Endothelial cell of umbilical vein (primary cell): ENCODE results near the gene CLDN7. TPM values are rescaled to one million over a fixed set of nuclear protein-coding genes. Genes with fewer than 3 reads are reported as not detected.

ENCODE experiments used
- microRNA counts: library from miRNA; unstranded; fragments of <30 nt; microRNA quantifications from one replicate; lab custom pipeline; 2016
- microRNA-seq: library from miRNA; unstranded; fragments of <30 nt; microRNA quantifications from one replicate; pipeline ENCODE4 v1.2.0, GENCODE V29; 2021; ENCODE audit warnings: borderline number of aligned reads, borderline replicate concordance
- polyA plus RNA-seq, 4 experiments: library from polyadenylated mRNA; depleted of rRNA in 3 of 4; stranded (reverse) in 3 of 4; unstranded in 1 of 4; fragments of >200 nt; gene quantifications; 2 replicates each; pipeline versions ENCODE4 v1.2.1 to v1.2.3, GENCODE V29; 2011 to 2012; ENCODE audit warnings: missing spikeins in 1 of 4
- small RNA-seq: library from RNA; depleted of rRNA; stranded (forward); fragments of <200 nt; gene quantifications from one replicate; pipeline ENCODE3, GENCODE V24; 2012; ENCODE audit warnings: low replicate concordance, low read depth; ENCODE audit not compliant: insufficient read depth, insufficient read length
- total RNA-seq: library from RNA; stranded (reverse); gene quantifications from 2 replicates; pipeline ENCODE4 v1.2.3, GENCODE V29; 2021

Gene CLDN7
- total and polyA plus RNA-seq, 2 donors (not counting 3 experiments of a cell fraction or from before 2014, with no cell fraction given) = 25.4 to 25.7 TPM

MicroRNAs encoded within 50 kb of the gene (microRNA counts, 767-probe panel; counts per million panel counts)
- microRNA hsa-miR-324-3p (lab: Ali Mortazavi, UCI) (723 counts per million, percentile 96 among the panel's probes with 10 or more counts), microRNA hsa-miR-324-5p (lab: Ali Mortazavi, UCI) (723 counts per million, percentile 96 among the panel's probes with 10 or more counts)

Small RNAs within 50 kb of the gene (microRNA-seq; reads per million reads assigned to microRNA genes)
- gene MIR324 = 1,403 reads per million, percentile 85 among the genes with 10 or more reads in this experiment

Small RNAs within 50 kb of the gene (small RNA-seq; reads per million reads assigned to genes)
- gene MIR324 (26.7 reads per million, percentile 84 among the genes with 10 or more reads in this experiment), gene RF00019 (not detected)

Other genes with a start within 250 kb of the CLDN7 start
Only the 30 nearest of the 35 such genes appear.
- gene SLC16A11, start 218.4 kb downstream of the CLDN7 start, total RNA-seq = 0.53 and 0.95 TPM in 2 replicates
- 1.1 and 1.4 TPM in 2 replicates for gene SLC16A11, start 218.4 kb downstream of the CLDN7 start, polyA plus RNA-seq
- gene CLEC10A, start 182.2 kb downstream of the CLDN7 start, total RNA-seq = not detected in 2 replicates
- 0.14 and 0.18 TPM in 2 replicates for gene CLEC10A, start 182.2 kb downstream of the CLDN7 start, polyA plus RNA-seq
- gene ASGR2, start 147.7 kb downstream of the CLDN7 start, total RNA-seq = not detected in 2 replicates
- gene ASGR2, start 147.7 kb downstream of the CLDN7 start, polyA plus RNA-seq = not detected in 2 replicates
- 10.2 and 14.0 TPM in 2 replicates for gene ASGR1, start 83.1 kb downstream of the CLDN7 start, total RNA-seq
- gene ASGR1, start 83.1 kb downstream of the CLDN7 start, polyA plus RNA-seq = 12.5 and 13.7 TPM in 2 replicates
- gene DLG4, start 42.6 kb downstream of the CLDN7 start, total RNA-seq = 26.6 and 34.6 TPM in 2 replicates
- gene DLG4, start 42.6 kb downstream of the CLDN7 start, polyA plus RNA-seq = 14.0 and 14.9 TPM in 2 replicates
- gene ACADVL, start 42.5 kb downstream of the CLDN7 start, total RNA-seq = 300 and 308 TPM in 2 replicates
- 376 and 423 TPM in 2 replicates for gene ACADVL, start 42.5 kb downstream of the CLDN7 start, polyA plus RNA-seq
- gene DVL2, start 28.0 kb downstream of the CLDN7 start, total RNA-seq = 52.1 and 55.9 TPM in 2 replicates
- gene DVL2, start 28.0 kb downstream of the CLDN7 start, polyA plus RNA-seq = 15.8 and 17.2 TPM in 2 replicates
- gene PHF23, start 23.0 kb downstream of the CLDN7 start, total RNA-seq = 54.7 and 56.2 TPM in 2 replicates
- 35.6 and 39.0 TPM in 2 replicates for gene PHF23, start 23.0 kb downstream of the CLDN7 start, polyA plus RNA-seq
- 401 and 403 TPM in 2 replicates for gene GABARAP, start 20.0 kb downstream of the CLDN7 start, total RNA-seq
- gene GABARAP, start 20.0 kb downstream of the CLDN7 start, polyA plus RNA-seq = 882 and 1,043 TPM in 2 replicates
- gene CTDNEP1, start 10.7 kb downstream of the CLDN7 start, total RNA-seq = 143 and 145 TPM in 2 replicates
- gene CTDNEP1, start 10.7 kb downstream of the CLDN7 start, polyA plus RNA-seq = 130 and 137 TPM in 2 replicates
- gene ELP5, start 10.3 kb downstream of the CLDN7 start, total RNA-seq = 41.6 and 44.4 TPM in 2 replicates
- 53.3 and 54.7 TPM in 2 replicates for gene ELP5, start 10.3 kb downstream of the CLDN7 start, polyA plus RNA-seq
- 0.23 TPM in 1 of 2 replicates, not detected in the other for gene SLC2A4, start 19.2 kb upstream of the CLDN7 start, total RNA-seq
- gene SLC2A4, start 19.2 kb upstream of the CLDN7 start, polyA plus RNA-seq = 0.12 and 0.18 TPM in 2 replicates
- 0.31 TPM in 1 of 2 replicates, not detected in the other for gene YBX2, start 32.2 kb upstream of the CLDN7 start, total RNA-seq
- gene YBX2, start 32.2 kb upstream of the CLDN7 start, polyA plus RNA-seq = 0.15 and 0.18 TPM in 2 replicates
- 847 and 859 TPM in 2 replicates for gene EIF5A, start 45.1 kb upstream of the CLDN7 start, total RNA-seq
- gene EIF5A, start 45.1 kb upstream of the CLDN7 start, polyA plus RNA-seq = 650 and 689 TPM in 2 replicates
- 51.6 and 61.3 TPM in 2 replicates for gene GPS2, start 52.9 kb upstream of the CLDN7 start, total RNA-seq
- 132 and 169 TPM in 2 replicates for gene GPS2, start 52.9 kb upstream of the CLDN7 start, polyA plus RNA-seq
- 34.2 and 44.9 TPM in 2 replicates for gene NEURL4, start 66.9 kb upstream of the CLDN7 start, total RNA-seq
- 24.3 and 32.0 TPM in 2 replicates for gene NEURL4, start 66.9 kb upstream of the CLDN7 start, polyA plus RNA-seq
- not detected in 2 replicates for gene ACAP1, start 74.1 kb upstream of the CLDN7 start, total RNA-seq
- 0.46 TPM in 1 of 2 replicates, not detected in the other for gene ACAP1, start 74.1 kb upstream of the CLDN7 start, polyA plus RNA-seq
- 3.5 and 3.8 TPM in 2 replicates for gene KCTD11, start 89.7 kb upstream of the CLDN7 start, total RNA-seq
- gene KCTD11, start 89.7 kb upstream of the CLDN7 start, polyA plus RNA-seq = 6.5 and 6.7 TPM in 2 replicates
- gene TMEM95, start 92.7 kb upstream of the CLDN7 start, total RNA-seq = not detected in 2 replicates
- not detected in 2 replicates for gene TMEM95, start 92.7 kb upstream of the CLDN7 start, polyA plus RNA-seq
- gene TNK1, start 118.6 kb upstream of the CLDN7 start, total RNA-seq = 0.58 and 0.67 TPM in 2 replicates
- 0.14 and 0.22 TPM in 2 replicates for gene TNK1, start 118.6 kb upstream of the CLDN7 start, polyA plus RNA-seq
- 54.5 and 59.9 TPM in 2 replicates for gene PLSCR3, start 132.0 kb upstream of the CLDN7 start, total RNA-seq
- 94.8 and 111 TPM in 2 replicates for gene PLSCR3, start 132.0 kb upstream of the CLDN7 start, polyA plus RNA-seq
- 57.3 and 67.4 TPM in 2 replicates for gene TMEM256, start 141.6 kb upstream of the CLDN7 start, total RNA-seq
- 148 and 218 TPM in 2 replicates for gene TMEM256, start 141.6 kb upstream of the CLDN7 start, polyA plus RNA-seq
- 25.9 and 29.2 TPM in 2 replicates for gene NLGN2, start 145.4 kb upstream of the CLDN7 start, total RNA-seq
- 15.4 and 15.5 TPM in 2 replicates for gene NLGN2, start 145.4 kb upstream of the CLDN7 start, polyA plus RNA-seq
- not detected in 2 replicates for gene SPEM1, start 157.8 kb upstream of the CLDN7 start, total RNA-seq
- gene SPEM1, start 157.8 kb upstream of the CLDN7 start, polyA plus RNA-seq = not detected in 2 replicates
- not detected in 2 replicates for gene SPEM2, start 163.1 kb upstream of the CLDN7 start, total RNA-seq
- gene SPEM2, start 163.1 kb upstream of the CLDN7 start, polyA plus RNA-seq = not detected in 2 replicates
- not detected in 2 replicates for gene SPEM3, start 166.4 kb upstream of the CLDN7 start, total RNA-seq
- gene SPEM3, start 166.4 kb upstream of the CLDN7 start, polyA plus RNA-seq = not detected in 2 replicates
- 6.1 and 6.5 TPM in 2 replicates for gene TMEM102, start 173.0 kb upstream of the CLDN7 start, total RNA-seq
- 5.8 and 8.4 TPM in 2 replicates for gene TMEM102, start 173.0 kb upstream of the CLDN7 start, polyA plus RNA-seq
- 1.8 TPM in 1 of 2 replicates, not detected in the other for gene FGF11, start 177.0 kb upstream of the CLDN7 start, total RNA-seq
- 0.70 and 0.92 TPM in 2 replicates for gene FGF11, start 177.0 kb upstream of the CLDN7 start, polyA plus RNA-seq
- gene CHRNB1, start 182.6 kb upstream of the CLDN7 start, total RNA-seq = 5.4 and 5.6 TPM in 2 replicates
- 9.3 and 9.6 TPM in 2 replicates for gene CHRNB1, start 182.6 kb upstream of the CLDN7 start, polyA plus RNA-seq
- gene ZBTB4, start 217.2 kb upstream of the CLDN7 start, total RNA-seq = 26.5 and 27.4 TPM in 2 replicates
- 15.1 and 15.7 TPM in 2 replicates for gene ZBTB4, start 217.2 kb upstream of the CLDN7 start, polyA plus RNA-seq